ENCODE data around the gene COPS7B. TPM values are rescaled to one million over a fixed set of nuclear protein-coding genes. Genes with fewer than 3 reads are reported as not detected.
A peak's percentile ranks its signal among the peaks of the same experiment; 100 is the strongest.

COPS7B gene
- total RNA-seq, 1 experiment from 2014 or later, result 52.9 TPM

GRCh38 chr2:231781798-231782726 lies 4.2 kb upstream of the COPS7B start:
- peak in 1 of 2 experiments; percentile 15 for DNase-seq
- peak overlapping the region; percentile 78 for H3K4me3 ChIP-seq
- no peaks in the 10 kb centered on the region for H3K9me2 ChIP-seq (ENCODE audit: insufficient read depth)
- H4K20me1 ChIP-seq (ENCODE audit: insufficient read depth), result no peaks in the 10 kb centered on the region
- no peaks in the 10 kb centered on the region for H3K27me3 ChIP-seq (ENCODE audit: insufficient read depth, low read depth)
- BruUV-seq (replicated peaks), result TSS peak; percentile 8
- peaks cover 22% of the 10 kb centered on the region for H3K4me1 ChIP-seq (replicated peaks; ENCODE audit: insufficient read depth)
- H2AFZ ChIP-seq, result peak overlapping the region; percentile 84
- peak overlapping the region; percentile 80 for H3K4me2 ChIP-seq
- H3K9me3 ChIP-seq (ENCODE audit: insufficient read depth, low read depth), result no peaks in the 10 kb centered on the region
- 0 out of 2 replicates have a peak, but pooled peaks cover 6% of the 10 kb centered on the region for H3F3A ChIP-seq (ENCODE audit: insufficient read depth, low read depth)
- H3K27ac ChIP-seq, result no peak overlapping the region
- intact Hi-C loops (cut with micrococcal nuclease; ENCODE audit: unreplicated experiment), result loop anchor here (2.0 to 10.0 kb wide), 3 partner anchors 65 to 267 kb away; no protein-coding TSS in a partner anchor
- no peaks in the 10 kb centered on the region for H3K36me3 ChIP-seq (ENCODE audit: low read depth)
- peaks cover 24% of the 10 kb centered on the region for H3K79me2 ChIP-seq (ENCODE audit: low read depth)
- POLR2A ChIA-PET (ENCODE audit: unreplicated experiment), result interaction anchor here (0.5 kb wide), 1 partner anchor 104 kb away, joined by 3 read pairs; no protein-coding TSS in a partner anchor
- TF ChIP-seq EZH2 (IDR thresholded peaks at IDR 0.05; ENCODE audit: low read depth), result no peak
- no peak for TF ChIP-seq CTCF (conservative IDR thresholded peaks at IDR 0.05)
- CTCF ChIA-PET, result no interaction called here

GRCh38 chr2:231785413-231785812 lies 832 bp upstream of the COPS7B start:
- no peak for TF ChIP-seq EZH2 (IDR thresholded peaks at IDR 0.05; ENCODE audit: low read depth)
- no peak for TF ChIP-seq CTCF (conservative IDR thresholded peaks at IDR 0.05)
- no peaks in the 10 kb centered on the region for H3K9me3 ChIP-seq (ENCODE audit: insufficient read depth, low read depth)
- no peak overlapping the region for H3K27ac ChIP-seq
- POLR2A ChIA-PET (ENCODE audit: unreplicated experiment), result interaction anchor here (0.5 to 1.0 kb wide), 2 partner anchors 10 to 581 kb away, joined by 3 to 9 read pairs; no protein-coding TSS in a partner anchor
- no peak for DNase-seq
- H3K9me2 ChIP-seq (ENCODE audit: insufficient read depth), result no peaks in the 10 kb centered on the region
- BruUV-seq (replicated peaks), result TSS peak; percentile 25
- H3K4me2 ChIP-seq, result peak overlapping the region; percentile 94
- H3K4me1 ChIP-seq (replicated peaks; ENCODE audit: insufficient read depth), result peaks cover 18% of the 10 kb centered on the region
- no peaks in the 10 kb centered on the region for H3K27me3 ChIP-seq (ENCODE audit: insufficient read depth, low read depth)
- peaks cover 57% of the 10 kb centered on the region for H3K79me2 ChIP-seq (ENCODE audit: low read depth)
- H2AFZ ChIP-seq, result peak overlapping the region; percentile 95; the same call in 1 of the 2 replicates
- 0 out of 2 replicates have a peak, but pooled peaks cover 6% of the 10 kb centered on the region for H3F3A ChIP-seq (ENCODE audit: insufficient read depth, low read depth)
- H4K20me1 ChIP-seq (ENCODE audit: insufficient read depth), result peaks cover 11% of the 10 kb centered on the region
- peak overlapping the region; percentile 97; the same call in 1 of the 2 replicates for H3K4me3 ChIP-seq
- peaks cover 5% of the 10 kb centered on the region; the same call in 1 of the 2 replicates for H3K36me3 ChIP-seq (ENCODE audit: low read depth)
- CTCF ChIA-PET, result interaction anchor here (0.5 kb wide), 1 partner anchor 194 kb away, joined by 3 read pairs; no protein-coding TSS in a partner anchor
- intact Hi-C loops (cut with micrococcal nuclease; ENCODE audit: unreplicated experiment), result loop anchor here (10.0 kb wide), 1 partner anchor 271 kb away; no protein-coding TSS in a partner anchor

GRCh38 chr2:231785822-231786176 lies 446 bp upstream of the COPS7B start:
- ChIA-PET POLR2A (ENCODE audit: unreplicated experiment) (interaction anchor here (0.5 to 1.0 kb wide), 3 partner anchors 10 to 580 kb away, joined by 3 to 9 read pairs (median 7); no protein-coding TSS in a partner anchor), CTCF (interaction anchor here (0.5 to 1.2 kb wide), 3 partner anchors 10 to 195 kb away, joined by 3 read pairs; no protein-coding TSS in a partner anchor)
- Histone ChIP-seq H3K4me3 (peak overlapping the region; percentile 97), H2AFZ (peak overlapping the region; percentile 95), H3K9me3 (ENCODE audit: insufficient read depth, low read depth) (no peaks in the 10 kb centered on the region), H3K4me2 (peak overlapping the region; percentile 94), H3K79me2 (ENCODE audit: low read depth) (peaks cover 58% of the 10 kb centered on the region), H3K36me3 (ENCODE audit: low read depth) (peaks cover 5% of the 10 kb centered on the region; the same call in 1 of the 2 replicates), H3K27me3 (ENCODE audit: insufficient read depth, low read depth) (no peaks in the 10 kb centered on the region), H3K9me2 (ENCODE audit: insufficient read depth) (no peaks in the 10 kb centered on the region), H3K4me1 (replicated peaks; ENCODE audit: insufficient read depth) (peaks cover 18% of the 10 kb centered on the region), H3F3A (ENCODE audit: insufficient read depth, low read depth) (0 out of 2 replicates have a peak, but pooled peaks cover 6% of the 10 kb centered on the region), H3K27ac (0 out of 2 replicates have a peak overlapping the region, but pooled peaks have one; percentile 18), H4K20me1 (ENCODE audit: insufficient read depth) (peaks cover 11% of the 10 kb centered on the region)
- no TSS peak for BruUV-seq (replicated peaks)
- TF ChIP-seq EZH2 (IDR thresholded peaks at IDR 0.05; ENCODE audit: low read depth), result no peak
- no peak for TF ChIP-seq CTCF (conservative IDR thresholded peaks at IDR 0.05)
- DNase-seq, result no peak
- intact Hi-C loops (cut with micrococcal nuclease; ENCODE audit: unreplicated experiment), result loop anchor here (2.0 to 10.0 kb wide), 2 partner anchors 109 to 271 kb away; no protein-coding TSS in a partner anchor

Data from PC-9 (cell line).